NCI-H226 (cell line): ENCODE data around the gene CSPG5.
A peak's percentile ranks its signal among the peaks of the same experiment; 100 is the strongest.

Experiments
- DNase-seq: peaks from one replicate; pipeline ENCODE4 v3.0.0-alpha.2; 2015

Gene CSPG5

GRCh38 chr3:47536221-47536891 lies 42.3 kb downstream of the CSPG5 start:
- DNase-seq = no peak

- DNase-seq = no peak
Observed at GRCh38 chr3:47533996-47534454, 44.6 kb downstream of the CSPG5 start.

GRCh38 chr3:47533481-47533880 lies 45.2 kb downstream of the CSPG5 start:
- no peak for DNase-seq

- peak; percentile 18 for DNase-seq
Observed at GRCh38 chr3:47527952-47528725, 50.5 kb downstream of the CSPG5 start.

GRCh38 chr3:47525617-47526016 lies 53.0 kb downstream of the CSPG5 start:
- DNase-seq = no peak

GRCh38 chr3:47523310-47524073 lies 55.2 kb downstream of the CSPG5 start:
- DNase-seq = no peak

GRCh38 chr3:47522082-47522987 lies 56.3 kb downstream of the CSPG5 start:
- DNase-seq = peak; percentile 73

- no peak for DNase-seq
Observed at GRCh38 chr3:47520756-47521155, 57.9 kb downstream of the CSPG5 start.

- no peak for DNase-seq
Observed at GRCh38 chr3:47517937-47518336, 60.7 kb downstream of the CSPG5 start.

- no peak for DNase-seq
Observed at GRCh38 chr3:47515864-47516319, 62.8 kb downstream of the CSPG5 start.

GRCh38 chr3:47515100-47515499 lies 63.6 kb downstream of the CSPG5 start:
- no peak for DNase-seq

GRCh38 chr3:47513125-47513929 lies 65.3 kb downstream of the CSPG5 start, which contains the start of gene ELP6:
Gene ELP6, minus strand, starts transcription at chr3:47513712. Its CDS starts 122 bp downstream, at chr3:47513590.
- peak; percentile 93 for DNase-seq

GRCh38 chr3:47512416-47513124 lies 66.1 kb downstream of the CSPG5 start:
- no peak for DNase-seq
